WTC11 (cell line): ENCODE measurements around the gene DISC1. TPM values are rescaled to one million over a fixed set of nuclear protein-coding genes. Genes with fewer than 3 reads are reported as not detected.

Source experiments
- ATAC-seq: fragments of 200-7000 bp; cut with Tn5 transposase; 2 replicates; pipeline ENCODE4 v1.10.0; 2021; ENCODE audit warnings: mild to moderate bottlenecking, moderate library complexity
- CTCF ChIA-PET: fragments of 300-600 bp; sonication (Branson Sonifier 250); formaldehyde crosslinking; loops from one replicate; lab custom pipeline; 2021; ENCODE audit warnings: antibody characterized with exemption; lab: Charles Lee
- POLR2A ChIA-PET: fragments of 350-600 bp; sonication (Branson Sonifier 250); formaldehyde crosslinking; loops from one replicate; lab custom pipeline; 2021; ENCODE audit warnings: antibody characterized with exemption; lab: Charles Lee
- DNase-seq: peaks from one replicate; pipeline ENCODE4 v3.0.0; 2021; ENCODE audit warnings: low spot score
- H3K27ac Mint-ChIP-seq: 2 replicates; pipeline ENCODE4 v1.8.0; 2021; ENCODE audit warnings: mixed read lengths
- H3K27me3 Mint-ChIP-seq: 2 replicates; pipeline ENCODE4 v1.8.0; 2021; ENCODE audit warnings: low read depth, mild to moderate bottlenecking, moderate library complexity, mixed read lengths
- H3K36me3 Mint-ChIP-seq: 2 replicates; pipeline ENCODE4 v1.8.0; 2021; ENCODE audit warnings: mixed read lengths
- H3K4me1 Mint-ChIP-seq: 2 replicates; pipeline ENCODE4 v1.8.0; 2022; ENCODE audit warnings: mixed read lengths
- H3K4me3 Mint-ChIP-seq: 2 replicates; pipeline ENCODE4 v1.8.0; 2021; ENCODE audit warnings: mild to moderate bottlenecking, moderate library complexity, mixed read lengths
- H3K9me3 Mint-ChIP-seq: 2 replicates; pipeline ENCODE4 v1.8.0; 2021; ENCODE audit warnings: mixed read lengths
- CREM ChIP-seq: sonication (generic); formaldehyde crosslinking; IDR thresholded peaks from 2 replicates; pipeline ENCODE4 v1.8.1; 2022; ENCODE audit warnings: mild to moderate bottlenecking, missing genetic modification reagents, moderate library complexity
- ESRRA ChIP-seq: sonication (generic); formaldehyde crosslinking; IDR thresholded peaks from 2 replicates; pipeline ENCODE4 v1.8.1; 2022; ENCODE audit warnings: mild to moderate bottlenecking, missing genetic modification reagents, borderline replicate concordance
- FOXK1 ChIP-seq: sonication (generic); formaldehyde crosslinking; IDR thresholded peaks from 2 replicates; pipeline ENCODE4 v1.8.0; 2022; ENCODE audit warnings: mild to moderate bottlenecking, moderate library complexity, missing genetic modification reagents
- JUN ChIP-seq: sonication (generic); formaldehyde crosslinking; IDR thresholded peaks from 2 replicates; pipeline ENCODE4 v1.8.0; 2023; ENCODE audit warnings: mild to moderate bottlenecking, missing genetic modification reagents
- NFATC4 ChIP-seq: fragments of 250-450 bp; sonication (Bioruptor Pico); IDR thresholded peaks from 2 replicates; pipeline ENCODE4 v1.9.0; 2021; ENCODE audit warnings: mild to moderate bottlenecking
- NFYB ChIP-seq: sonication (generic); formaldehyde crosslinking; conservative IDR thresholded peaks from 2 replicates; pipeline ENCODE4 v1.8.0; 2022; ENCODE audit warnings: low read depth, missing genetic modification reagents
- OVOL2 ChIP-seq: fragments of 250-450 bp; sonication (Bioruptor Pico); IDR thresholded peaks from 2 replicates; pipeline ENCODE4 v1.9.0; 2021; ENCODE audit warnings: mild to moderate bottlenecking, borderline replicate concordance
- SOX15 ChIP-seq: fragments of 250-450 bp; sonication (Bioruptor Pico); IDR thresholded peaks from 2 replicates; pipeline ENCODE4 v1.9.0; 2021; ENCODE audit warnings: mild to moderate bottlenecking
- ZNF671 ChIP-seq: fragments of 250-450 bp; sonication (Bioruptor Pico); IDR thresholded peaks from 2 replicates; pipeline ENCODE4 v1.8.0; 2021; ENCODE audit warnings: mild to moderate bottlenecking
- total RNA-seq: library from RNA; stranded (reverse); gene quantifications from 3 replicates; pipeline ENCODE4 v1.2.3, GENCODE V29; 2021
- TF ChIP-seq, protein P1 (sequence below): fragments of 250-450 bp; sonication (Bioruptor Pico); IDR thresholded peaks from 2 replicates; pipeline ENCODE4 v1.9.0; 2021; ENCODE audit warnings: mild to moderate bottlenecking, borderline replicate concordance
- TF ChIP-seq, protein P2 (sequence below): sonication (generic); formaldehyde crosslinking; IDR thresholded peaks from 2 replicates; pipeline ENCODE4 v1.8.1; 2023; ENCODE audit warnings: mild to moderate bottlenecking, missing genetic modification reagents
- TF ChIP-seq, protein P3 (sequence below): sonication (generic); formaldehyde crosslinking; IDR thresholded peaks from 2 replicates; pipeline ENCODE4 v1.8.1; 2023; ENCODE audit warnings: mild to moderate bottlenecking, missing genetic modification reagents, moderate library complexity
- TF ChIP-seq, protein P4 (sequence below): sonication (generic); formaldehyde crosslinking; IDR thresholded peaks from 2 replicates; pipeline ENCODE4 v1.8.1; 2023; ENCODE audit warnings: mild to moderate bottlenecking, moderate library complexity, missing genetic modification reagents
- TF ChIP-seq, protein P5 (sequence below): sonication (generic); formaldehyde crosslinking; IDR thresholded peaks from 2 replicates; pipeline ENCODE4 v1.8.1; 2022; ENCODE audit warnings: low read depth, missing genetic modification reagents, borderline replicate concordance

DISC1 gene
- total RNA-seq, 1 experiment from 2014 or later: 5.5 TPM

DNA sequence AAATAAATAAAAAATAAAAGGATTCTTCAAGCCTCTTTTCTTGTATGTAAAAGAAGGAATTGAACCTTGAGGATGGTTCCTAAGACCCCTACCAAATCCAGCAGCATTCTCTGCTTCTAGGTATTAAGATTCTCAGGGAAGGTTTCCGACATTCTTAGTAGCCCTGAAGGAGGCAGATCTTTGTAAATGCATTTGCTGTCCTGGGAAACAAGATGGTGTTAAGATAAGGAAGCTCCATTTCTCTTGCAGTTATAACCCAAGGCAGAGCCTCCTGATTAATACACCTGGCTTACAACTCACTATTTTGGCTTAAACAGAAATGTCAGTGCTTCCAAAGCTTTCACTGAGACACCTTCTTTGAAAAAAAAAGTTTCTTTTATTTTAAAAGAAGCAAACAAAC, 393.8 kb downstream of the DISC1 start (continued):
- TF ChIP-seq ZNF671 (CRISPR knock-in tag) (no peak), CREM (CRISPR knock-in tag) (no peak)

DNA sequence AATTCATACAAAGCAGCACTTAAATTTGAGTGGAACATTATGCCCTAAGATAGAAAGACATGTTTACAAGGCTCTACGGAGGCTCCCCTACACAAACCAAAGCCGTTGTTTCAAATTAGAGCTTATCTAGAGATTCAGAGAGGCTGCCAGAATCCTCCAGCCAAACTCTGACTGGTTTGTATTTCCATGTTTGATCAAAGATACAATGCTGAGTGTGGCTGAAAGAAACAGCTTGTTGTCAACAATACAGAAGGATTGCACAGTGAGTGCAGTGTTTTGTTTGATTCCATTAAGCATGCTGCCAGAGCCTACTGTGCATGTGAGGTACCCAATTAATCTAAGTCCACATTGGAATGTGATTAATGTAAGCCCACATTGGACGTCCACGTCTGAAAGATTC, 402.7 kb downstream of the DISC1 start:
- H3K4me1 Mint-ChIP-seq: peaks cover 5% of the 10 kb centered on the region

More for the DNA sequence above, 402.7 kb downstream of the DISC1 start:
- H3K27me3 Mint-ChIP-seq: peaks cover 16% of the 10 kb centered on the region; the same call in 1 of the 2 replicates
- DNase-seq (no peak), ATAC-seq (no peak)
- CTCF ChIA-PET: no interaction called here
- no peak overlapping the region for H3K4me3 Mint-ChIP-seq
- POLR2A ChIA-PET: no interaction called here
- no peaks in the 10 kb centered on the region for H3K9me3 Mint-ChIP-seq
- H3K36me3 Mint-ChIP-seq: no peaks in the 10 kb centered on the region
- no peak overlapping the region for H3K27ac Mint-ChIP-seq
- TF ChIP-seq, protein P1, sequence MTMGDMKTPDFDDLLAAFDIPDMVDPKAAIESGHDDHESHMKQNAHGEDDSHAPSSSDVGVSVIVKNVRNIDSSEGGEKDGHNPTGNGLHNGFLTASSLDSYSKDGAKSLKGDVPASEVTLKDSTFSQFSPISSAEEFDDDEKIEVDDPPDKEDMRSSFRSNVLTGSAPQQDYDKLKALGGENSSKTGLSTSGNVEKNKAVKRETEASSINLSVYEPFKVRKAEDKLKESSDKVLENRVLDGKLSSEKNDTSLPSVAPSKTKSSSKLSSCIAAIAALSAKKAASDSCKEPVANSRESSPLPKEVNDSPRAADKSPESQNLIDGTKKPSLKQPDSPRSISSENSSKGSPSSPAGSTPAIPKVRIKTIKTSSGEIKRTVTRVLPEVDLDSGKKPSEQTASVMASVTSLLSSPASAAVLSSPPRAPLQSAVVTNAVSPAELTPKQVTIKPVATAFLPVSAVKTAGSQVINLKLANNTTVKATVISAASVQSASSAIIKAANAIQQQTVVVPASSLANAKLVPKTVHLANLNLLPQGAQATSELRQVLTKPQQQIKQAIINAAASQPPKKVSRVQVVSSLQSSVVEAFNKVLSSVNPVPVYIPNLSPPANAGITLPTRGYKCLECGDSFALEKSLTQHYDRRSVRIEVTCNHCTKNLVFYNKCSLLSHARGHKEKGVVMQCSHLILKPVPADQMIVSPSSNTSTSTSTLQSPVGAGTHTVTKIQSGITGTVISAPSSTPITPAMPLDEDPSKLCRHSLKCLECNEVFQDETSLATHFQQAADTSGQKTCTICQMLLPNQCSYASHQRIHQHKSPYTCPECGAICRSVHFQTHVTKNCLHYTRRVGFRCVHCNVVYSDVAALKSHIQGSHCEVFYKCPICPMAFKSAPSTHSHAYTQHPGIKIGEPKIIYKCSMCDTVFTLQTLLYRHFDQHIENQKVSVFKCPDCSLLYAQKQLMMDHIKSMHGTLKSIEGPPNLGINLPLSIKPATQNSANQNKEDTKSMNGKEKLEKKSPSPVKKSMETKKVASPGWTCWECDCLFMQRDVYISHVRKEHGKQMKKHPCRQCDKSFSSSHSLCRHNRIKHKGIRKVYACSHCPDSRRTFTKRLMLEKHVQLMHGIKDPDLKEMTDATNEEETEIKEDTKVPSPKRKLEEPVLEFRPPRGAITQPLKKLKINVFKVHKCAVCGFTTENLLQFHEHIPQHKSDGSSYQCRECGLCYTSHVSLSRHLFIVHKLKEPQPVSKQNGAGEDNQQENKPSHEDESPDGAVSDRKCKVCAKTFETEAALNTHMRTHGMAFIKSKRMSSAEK (CRISPR knock-in tag): no peak
- no peak for TF ChIP-seq SOX15 (CRISPR knock-in tag)
- TF ChIP-seq ESRRA (CRISPR knock-in tag): no peak
- TF ChIP-seq JUN: no peak
- TF ChIP-seq, protein P2, sequence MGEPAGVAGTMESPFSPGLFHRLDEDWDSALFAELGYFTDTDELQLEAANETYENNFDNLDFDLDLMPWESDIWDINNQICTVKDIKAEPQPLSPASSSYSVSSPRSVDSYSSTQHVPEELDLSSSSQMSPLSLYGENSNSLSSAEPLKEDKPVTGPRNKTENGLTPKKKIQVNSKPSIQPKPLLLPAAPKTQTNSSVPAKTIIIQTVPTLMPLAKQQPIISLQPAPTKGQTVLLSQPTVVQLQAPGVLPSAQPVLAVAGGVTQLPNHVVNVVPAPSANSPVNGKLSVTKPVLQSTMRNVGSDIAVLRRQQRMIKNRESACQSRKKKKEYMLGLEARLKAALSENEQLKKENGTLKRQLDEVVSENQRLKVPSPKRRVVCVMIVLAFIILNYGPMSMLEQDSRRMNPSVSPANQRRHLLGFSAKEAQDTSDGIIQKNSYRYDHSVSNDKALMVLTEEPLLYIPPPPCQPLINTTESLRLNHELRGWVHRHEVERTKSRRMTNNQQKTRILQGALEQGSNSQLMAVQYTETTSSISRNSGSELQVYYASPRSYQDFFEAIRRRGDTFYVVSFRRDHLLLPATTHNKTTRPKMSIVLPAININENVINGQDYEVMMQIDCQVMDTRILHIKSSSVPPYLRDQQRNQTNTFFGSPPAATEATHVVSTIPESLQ (CRISPR knock-in tag): no peak
- TF ChIP-seq FOXK1 (CRISPR knock-in tag): no peak
- TF ChIP-seq OVOL2 (CRISPR knock-in tag): no peak
- TF ChIP-seq, protein P3, sequence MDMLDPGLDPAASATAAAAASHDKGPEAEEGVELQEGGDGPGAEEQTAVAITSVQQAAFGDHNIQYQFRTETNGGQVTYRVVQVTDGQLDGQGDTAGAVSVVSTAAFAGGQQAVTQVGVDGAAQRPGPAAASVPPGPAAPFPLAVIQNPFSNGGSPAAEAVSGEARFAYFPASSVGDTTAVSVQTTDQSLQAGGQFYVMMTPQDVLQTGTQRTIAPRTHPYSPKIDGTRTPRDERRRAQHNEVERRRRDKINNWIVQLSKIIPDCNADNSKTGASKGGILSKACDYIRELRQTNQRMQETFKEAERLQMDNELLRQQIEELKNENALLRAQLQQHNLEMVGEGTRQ (CRISPR knock-in tag): no peak
- TF ChIP-seq, protein P4, sequence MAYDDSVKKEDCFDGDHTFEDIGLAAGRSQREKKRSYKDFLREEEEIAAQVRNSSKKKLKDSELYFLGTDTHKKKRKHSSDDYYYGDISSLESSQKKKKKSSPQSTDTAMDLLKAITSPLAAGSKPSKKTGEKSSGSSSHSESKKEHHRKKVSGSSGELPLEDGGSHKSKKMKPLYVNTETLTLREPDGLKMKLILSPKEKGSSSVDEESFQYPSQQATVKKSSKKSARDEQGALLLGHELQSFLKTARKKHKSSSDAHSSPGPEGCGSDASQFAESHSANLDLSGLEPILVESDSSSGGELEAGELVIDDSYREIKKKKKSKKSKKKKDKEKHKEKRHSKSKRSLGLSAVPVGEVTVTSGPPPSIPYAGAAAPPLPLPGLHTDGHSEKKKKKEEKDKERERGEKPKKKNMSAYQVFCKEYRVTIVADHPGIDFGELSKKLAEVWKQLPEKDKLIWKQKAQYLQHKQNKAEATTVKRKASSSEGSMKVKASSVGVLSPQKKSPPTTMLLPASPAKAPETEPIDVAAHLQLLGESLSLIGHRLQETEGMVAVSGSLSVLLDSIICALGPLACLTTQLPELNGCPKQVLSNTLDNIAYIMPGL (CRISPR knock-in tag): no peak
- no peak for TF ChIP-seq NFATC4 (CRISPR knock-in tag)
- no peak for TF ChIP-seq NFYB (CRISPR knock-in tag)
- TF ChIP-seq, protein P5, sequence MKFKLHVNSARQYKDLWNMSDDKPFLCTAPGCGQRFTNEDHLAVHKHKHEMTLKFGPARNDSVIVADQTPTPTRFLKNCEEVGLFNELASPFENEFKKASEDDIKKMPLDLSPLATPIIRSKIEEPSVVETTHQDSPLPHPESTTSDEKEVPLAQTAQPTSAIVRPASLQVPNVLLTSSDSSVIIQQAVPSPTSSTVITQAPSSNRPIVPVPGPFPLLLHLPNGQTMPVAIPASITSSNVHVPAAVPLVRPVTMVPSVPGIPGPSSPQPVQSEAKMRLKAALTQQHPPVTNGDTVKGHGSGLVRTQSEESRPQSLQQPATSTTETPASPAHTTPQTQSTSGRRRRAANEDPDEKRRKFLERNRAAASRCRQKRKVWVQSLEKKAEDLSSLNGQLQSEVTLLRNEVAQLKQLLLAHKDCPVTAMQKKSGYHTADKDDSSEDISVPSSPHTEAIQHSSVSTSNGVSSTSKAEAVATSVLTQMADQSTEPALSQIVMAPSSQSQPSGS (CRISPR knock-in tag): no peak
